Measurements from ENCODE around the gene UBR7.
A peak's percentile ranks its signal among the peaks of the same experiment; 100 is the strongest.

UBR7 gene

GRCh38 chr14:93186466-93186865, 20.6 kb upstream of the UBR7 start:
- TF ChIP-seq ZFX (IDR thresholded peaks at IDR 0.05; ENCODE audit: borderline replicate concordance): no peak
- H3K27ac ChIP-seq: no peak overlapping the region

DNA sequence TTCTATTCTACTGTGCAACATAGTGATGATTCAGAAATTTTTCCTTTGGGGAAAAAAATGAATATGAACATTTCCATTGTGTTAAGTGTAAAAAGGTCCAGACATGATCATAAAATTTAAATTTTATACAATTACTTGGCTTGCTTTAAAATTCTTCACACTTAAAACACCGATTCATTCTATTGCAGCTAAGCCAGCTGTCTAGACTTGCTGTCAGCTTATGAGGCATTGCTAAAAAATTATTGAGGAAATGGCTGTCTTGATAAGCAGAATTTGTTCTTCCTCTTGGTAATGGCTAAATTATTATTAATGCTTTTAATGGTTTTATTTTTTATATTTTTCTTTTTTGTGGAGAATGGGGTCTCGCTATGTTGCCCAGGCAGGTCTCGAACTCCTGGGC, 20.1 kb upstream of the UBR7 start:
- TF ChIP-seq ZFX (IDR thresholded peaks at IDR 0.05; ENCODE audit: borderline replicate concordance) (no peak), CTCF (IDR thresholded peaks at IDR 0.05) (no peak)
- H3K27ac ChIP-seq: no peak overlapping the region

DNA sequence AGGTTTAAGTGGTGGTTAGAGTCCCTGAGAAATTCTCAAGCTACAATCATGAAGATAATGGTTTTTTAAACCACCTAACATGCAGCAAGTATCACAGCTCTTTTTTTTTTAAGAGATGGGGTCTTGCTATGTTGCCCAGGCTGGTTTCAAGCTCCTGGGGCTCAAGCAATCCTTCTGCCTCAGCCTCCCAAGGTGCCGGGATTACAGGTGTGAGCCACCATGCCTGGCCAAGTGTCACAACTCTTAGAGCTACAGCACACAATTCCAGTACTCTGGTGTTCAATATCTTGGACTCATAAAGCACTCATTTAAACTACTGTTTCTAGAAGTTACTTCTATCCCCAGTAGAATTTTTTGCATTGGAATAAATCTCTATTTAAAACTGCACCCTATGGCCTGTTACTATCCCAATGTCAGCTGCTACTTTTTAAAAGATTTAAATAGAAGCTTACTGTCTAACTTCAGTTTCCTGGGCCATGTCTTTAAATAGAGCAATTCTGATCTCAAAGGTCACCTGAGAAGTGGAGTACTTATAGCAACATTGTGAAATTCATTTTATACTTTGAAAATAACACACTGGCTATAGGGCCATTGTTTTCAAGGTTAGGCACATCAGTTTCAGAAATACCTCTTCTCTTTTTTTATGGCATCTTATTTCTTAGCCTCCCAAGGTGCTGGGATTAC, 11.6 kb upstream of the UBR7 start:
- TF ChIP-seq ZFX (IDR thresholded peaks at IDR 0.05; ENCODE audit: borderline replicate concordance): no peak
- TF ChIP-seq CTCF (IDR thresholded peaks at IDR 0.05): no peak

DNA sequence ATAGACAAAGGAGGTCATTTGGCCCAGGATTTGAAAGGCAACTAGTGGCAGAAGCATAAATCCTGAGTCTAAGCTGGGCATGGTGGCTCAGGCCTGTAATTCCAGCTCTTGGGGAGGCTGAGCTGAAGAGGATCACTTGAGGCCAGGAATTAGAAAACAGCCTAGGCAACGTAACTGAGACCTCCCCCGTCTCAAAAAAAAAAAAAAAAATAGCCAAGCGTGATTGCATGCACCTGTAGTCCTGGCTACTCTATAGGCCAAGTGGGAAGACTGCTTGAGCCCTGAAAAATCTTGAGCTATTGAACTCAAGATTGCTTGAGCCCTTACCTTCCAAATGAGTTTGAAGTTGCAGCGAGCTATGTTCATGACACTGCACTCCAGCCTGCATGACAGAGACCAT, 8.0 kb upstream of the UBR7 start:
- H3K27ac ChIP-seq: no peak overlapping the region
- no peak for TF ChIP-seq CTCF (IDR thresholded peaks at IDR 0.05)
- no peak for TF ChIP-seq ZFX (IDR thresholded peaks at IDR 0.05; ENCODE audit: borderline replicate concordance)

More for the DNA sequence above, 11.6 kb upstream of the UBR7 start:
- no peak overlapping the region for H3K27ac ChIP-seq

- H3K27ac ChIP-seq: no peak overlapping the region
- TF ChIP-seq CTCF (IDR thresholded peaks at IDR 0.05) (no peak), ZFX (IDR thresholded peaks at IDR 0.05; ENCODE audit: borderline replicate concordance) (no peak)
Measured at GRCh38 chr14:93200553-93200952, 6.5 kb upstream of the UBR7 start.

GRCh38 chr14:93201155-93201704, 5.8 kb upstream of the UBR7 start:
- H3K27ac ChIP-seq: no peak overlapping the region
- TF ChIP-seq ZFX (IDR thresholded peaks at IDR 0.05; ENCODE audit: borderline replicate concordance) (no peak), CTCF (IDR thresholded peaks at IDR 0.05) (no peak)

DNA sequence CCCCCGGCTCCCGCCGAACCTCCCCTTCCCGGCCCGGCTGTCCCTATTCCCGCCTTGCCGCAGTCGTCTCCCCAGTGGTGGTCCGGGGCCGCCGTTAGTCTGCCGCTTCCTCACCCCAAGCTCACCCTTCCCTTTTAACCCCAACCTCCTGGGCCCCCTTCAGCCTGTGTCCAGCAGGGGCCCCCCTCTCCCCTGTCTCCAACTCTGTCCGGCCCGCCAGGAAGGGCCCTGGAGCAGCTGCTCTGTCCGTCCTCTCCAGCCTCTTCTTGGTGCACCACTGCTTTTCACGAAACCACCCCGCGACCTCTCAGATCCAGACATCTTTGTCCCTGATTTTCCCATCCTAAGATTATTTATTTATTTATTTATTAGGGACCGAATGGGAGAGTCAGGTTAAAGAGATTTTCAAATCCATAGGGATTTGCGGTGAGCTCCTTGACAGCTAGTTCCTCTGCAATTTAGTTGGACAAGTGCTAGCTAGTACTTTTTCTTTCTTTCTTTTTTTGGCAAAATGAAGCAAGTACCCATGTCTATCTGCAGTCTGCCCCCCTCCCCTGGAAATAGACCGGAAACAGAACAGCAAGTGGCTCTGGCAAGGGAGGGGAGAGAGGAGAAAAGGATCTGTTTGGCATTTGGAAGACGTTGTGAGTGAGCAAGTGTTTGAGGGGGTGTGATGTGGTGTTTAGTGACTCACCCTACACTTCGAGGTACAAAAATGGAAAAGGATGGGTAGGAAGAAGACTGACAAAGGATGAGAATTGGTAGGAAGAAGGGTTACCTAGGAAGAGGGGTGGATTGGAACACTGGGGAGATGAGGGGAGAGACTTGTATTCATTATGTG, 632 bp downstream of the UBR7 start:
- H3K27ac ChIP-seq: peak overlapping the region; percentile 81
- no peak for TF ChIP-seq ZFX (IDR thresholded peaks at IDR 0.05; ENCODE audit: borderline replicate concordance)
- peak; percentile 54 for TF ChIP-seq CTCF (IDR thresholded peaks at IDR 0.05)

Measured in 22Rv1 (cell line).